GM13977 (cell line): Measurements from ENCODE around the gene SPON2.

Experiments
- DNase-seq: peaks from one replicate; pipeline ENCODE4 v3.0.0; 2012; ENCODE audit warnings: low spot score
- CTCF ChIP-seq: IDR thresholded peaks from 2 replicates; pipeline ENCODE4 v1.5.1; 2012; ENCODE audit warnings: mild to moderate bottlenecking, control low read depth; ENCODE audit not compliant: insufficient read depth; ENCODE audit errors: extremely low read depth, missing control alignments
- in situ Hi-C: fragments of 300-500 bp; cut with MboI; formaldehyde crosslinking; loops from one replicate; pipeline ENCODE4 v1.12.0; 2022; ENCODE audit warnings: low sequenced_read_pairs, low pct_unique_long_range_greater_than_20kb, mixed read lengths, inconsistent platforms; ENCODE audit not compliant: unreplicated experiment

The SPON2 gene

GRCh38 chr4:1216869-1217294 lies 44.5 kb upstream of the SPON2 start:
- peak; percentile 78 for DNase-seq
- in situ Hi-C loops, result no loop called here
- TF ChIP-seq CTCF, result no peak

DNA sequence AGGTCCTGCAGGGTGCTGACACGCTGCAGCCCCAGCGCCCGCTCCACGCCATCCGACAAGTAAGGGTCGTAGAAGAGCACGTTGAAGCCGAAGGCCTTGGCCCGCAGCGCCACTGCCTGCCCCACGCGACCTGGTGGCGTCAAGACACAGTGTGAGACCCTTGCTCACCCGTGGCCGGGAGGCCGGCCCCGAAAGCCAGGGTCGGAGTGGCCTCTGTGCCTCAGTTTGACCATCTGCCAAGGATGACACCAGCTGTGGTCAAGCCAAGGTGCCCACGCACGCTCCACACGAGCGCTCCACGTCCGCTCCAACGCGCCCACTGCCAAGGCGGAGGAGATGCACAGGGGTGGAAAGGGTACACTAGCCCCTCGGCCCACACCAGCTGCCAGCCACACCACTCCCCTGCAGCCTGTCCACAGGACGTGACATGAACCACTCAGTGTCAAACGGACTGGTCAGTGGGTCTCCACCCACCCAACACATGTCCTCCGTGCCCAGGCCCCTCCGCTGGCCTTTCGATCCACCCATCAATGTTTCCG lies 43.8 kb upstream of the SPON2 start:
- TF ChIP-seq CTCF, result no peak
- DNase-seq, result no peak
- in situ Hi-C loops, result no loop called here

DNA sequence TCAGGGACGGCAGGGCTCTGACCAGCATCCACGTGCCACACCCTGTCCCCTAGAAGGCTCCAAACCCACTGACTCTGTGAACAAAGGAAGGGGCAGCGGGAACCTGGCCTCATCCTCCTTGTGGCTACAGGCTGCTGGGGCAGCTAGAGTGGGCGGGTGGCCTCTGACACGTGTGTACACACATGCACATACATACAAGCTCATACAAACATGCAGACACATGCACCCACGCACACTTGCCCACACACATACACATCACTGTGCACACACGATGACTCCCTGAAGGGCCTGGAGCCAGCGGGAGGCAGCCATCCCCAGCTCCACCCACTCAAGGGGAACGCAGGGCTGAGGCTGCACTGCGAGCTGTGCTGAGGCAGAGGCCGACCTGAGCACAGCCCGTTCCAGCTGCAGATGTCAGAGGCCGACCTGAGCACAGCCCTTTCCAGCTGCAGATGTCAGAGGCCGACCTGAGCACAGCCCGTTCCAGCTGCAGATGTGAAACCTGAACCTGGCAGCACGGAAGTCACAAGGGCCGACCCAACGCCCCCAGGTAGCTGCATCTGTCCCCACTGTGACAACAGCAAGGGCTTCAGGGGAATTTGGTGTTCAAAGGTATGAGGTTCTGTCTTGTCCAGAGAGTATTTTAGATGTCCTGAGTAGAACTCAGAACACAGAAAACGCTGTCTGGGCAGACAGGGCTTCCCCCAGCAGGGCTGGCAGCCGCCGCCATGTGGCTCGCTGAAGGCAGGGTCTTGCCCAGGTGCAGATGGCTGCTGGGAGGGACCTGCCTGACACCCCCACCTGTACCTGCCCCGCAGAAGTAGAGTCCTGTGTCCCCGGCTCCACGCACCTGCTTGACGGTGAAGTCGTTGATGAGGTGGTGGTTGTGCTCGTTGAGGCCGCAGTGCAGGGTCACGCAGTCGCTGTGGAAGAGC lies 43.0 kb upstream of the SPON2 start:
- in situ Hi-C loops, result no loop called here
- no peak for TF ChIP-seq CTCF
- peak; percentile 84 for DNase-seq

- in situ Hi-C loops, result no loop called here
- no peak for TF ChIP-seq CTCF
Measured at GRCh38 chr4:1214101-1215095, 42.0 kb upstream of the SPON2 start.

DNA sequence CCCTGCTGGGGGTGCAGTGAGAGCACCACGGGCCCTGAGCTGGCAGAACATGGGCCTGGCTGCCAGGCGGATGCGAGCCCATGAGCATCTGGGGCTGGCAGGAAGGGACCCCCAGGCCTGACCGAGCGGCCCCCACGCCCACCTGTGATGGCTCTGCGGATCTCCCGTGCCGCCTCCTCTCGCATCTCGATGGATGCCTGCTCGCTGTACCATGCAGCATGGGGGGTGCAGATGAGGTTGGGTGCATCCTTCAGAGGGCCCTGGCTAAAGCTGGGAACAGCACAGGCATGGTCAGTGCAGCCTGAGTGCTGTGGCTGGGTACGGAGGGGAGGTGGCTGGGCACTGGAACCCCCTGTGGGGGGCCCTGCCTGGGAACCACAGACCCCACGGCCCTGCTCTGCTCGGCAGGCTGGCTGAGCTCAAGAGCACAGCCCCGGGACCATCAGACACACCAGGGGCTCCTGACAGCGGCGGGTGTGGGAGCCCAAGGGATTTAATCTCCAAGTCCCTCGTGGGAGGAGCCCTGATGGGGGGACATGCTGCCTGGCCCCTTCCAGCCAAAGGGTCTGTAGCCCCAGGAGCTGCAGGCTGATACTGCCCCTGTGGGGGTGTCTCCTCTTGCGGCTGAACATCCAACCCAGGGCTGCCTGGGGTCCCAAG lies 41.1 kb upstream of the SPON2 start:
- TF ChIP-seq CTCF, result no peak

More at GRCh38 chr4:1214101-1215095, 42.0 kb upstream of the SPON2 start:
- no peak for DNase-seq

More for the DNA sequence above, 41.1 kb upstream of the SPON2 start:
- DNase-seq, result no peak
- in situ Hi-C loops, result no loop called here
